ENCODE data around the gene FSTL5. TPM values are rescaled to one million over a fixed set of nuclear protein-coding genes. Genes with fewer than 3 reads are reported as not detected.

Gene FSTL5
- total RNA-seq, 2 experiments from 2014 or later: not detected

- ChIA-PET CTCF (no interaction called here), POLR2A (no interaction called here)
- no peak overlapping the region for H3K4me3 Mint-ChIP-seq
- no peaks in the 10 kb centered on the region for H3K36me3 Mint-ChIP-seq (ENCODE audit: low read depth)
- no peaks in the 10 kb centered on the region for H3K27me3 Mint-ChIP-seq
- DNase-seq: no peak
- H3K9me3 Mint-ChIP-seq: no peaks in the 10 kb centered on the region
- H3K27ac Mint-ChIP-seq: no peak overlapping the region
- H3K4me1 Mint-ChIP-seq: no peaks in the 10 kb centered on the region
These were observed 213.7 kb downstream of the FSTL5 start for GRCh38 chr4:161949946-161950725.

- DNase-seq: no peak
- no peaks in the 10 kb centered on the region for H3K4me1 Mint-ChIP-seq
- no peak overlapping the region for H3K27ac Mint-ChIP-seq
- ChIA-PET CTCF (no interaction called here), POLR2A (interaction anchor here (0.7 kb wide), 1 partner anchor 183 kb away, joined by 3 read pairs; no protein-coding TSS in a partner anchor)
- H3K9me3 Mint-ChIP-seq: no peaks in the 10 kb centered on the region
- H3K4me3 Mint-ChIP-seq: no peak overlapping the region
- H3K36me3 Mint-ChIP-seq (ENCODE audit: low read depth): no peaks in the 10 kb centered on the region
- H3K27me3 Mint-ChIP-seq: no peaks in the 10 kb centered on the region
These were observed 215.6 kb downstream of the FSTL5 start for GRCh38 chr4:161948026-161948770.

- Mint-ChIP-seq H3K36me3 (ENCODE audit: low read depth) (no peaks in the 10 kb centered on the region), H3K27ac (no peak overlapping the region), H3K27me3 (no peaks in the 10 kb centered on the region), H3K9me3 (no peaks in the 10 kb centered on the region), H3K4me3 (no peak overlapping the region), H3K4me1 (no peaks in the 10 kb centered on the region)
- ChIA-PET CTCF (no interaction called here), POLR2A (no interaction called here)
- DNase-seq: no peak
These were observed 226.2 kb downstream of the FSTL5 start for GRCh38 chr4:161937596-161937995.

GRCh38 chr4:161936625-161937550 is 226.9 kb downstream of the FSTL5 start:
- POLR2A ChIA-PET: no interaction called here
- Mint-ChIP-seq H3K4me3 (no peak overlapping the region), H3K4me1 (no peaks in the 10 kb centered on the region), H3K9me3 (no peaks in the 10 kb centered on the region), H3K36me3 (ENCODE audit: low read depth) (no peaks in the 10 kb centered on the region), H3K27me3 (no peaks in the 10 kb centered on the region), H3K27ac (no peak overlapping the region)
- CTCF ChIA-PET: no interaction called here
- no peak for DNase-seq

- POLR2A ChIA-PET: no interaction called here
- DNase-seq: no peak
- Mint-ChIP-seq H3K4me1 (no peaks in the 10 kb centered on the region), H3K27ac (no peak overlapping the region), H3K27me3 (no peaks in the 10 kb centered on the region), H3K36me3 (ENCODE audit: low read depth) (no peaks in the 10 kb centered on the region), H3K9me3 (no peaks in the 10 kb centered on the region), H3K4me3 (no peak overlapping the region)
- CTCF ChIA-PET: no interaction called here
These were observed 232.7 kb downstream of the FSTL5 start for GRCh38 chr4:161931089-161931488.

GRCh38 chr4:161929956-161930355 is 233.8 kb downstream of the FSTL5 start:
- H3K27ac Mint-ChIP-seq: no peak overlapping the region
- DNase-seq: no peak
- H3K4me3 Mint-ChIP-seq: no peak overlapping the region
- no peaks in the 10 kb centered on the region for H3K36me3 Mint-ChIP-seq (ENCODE audit: low read depth)
- H3K4me1 Mint-ChIP-seq: no peaks in the 10 kb centered on the region
- ChIA-PET POLR2A (no interaction called here), CTCF (no interaction called here)
- H3K27me3 Mint-ChIP-seq: no peaks in the 10 kb centered on the region
- H3K9me3 Mint-ChIP-seq: no peaks in the 10 kb centered on the region

GRCh38 chr4:161926033-161926828 is 237.6 kb downstream of the FSTL5 start:
- Mint-ChIP-seq H3K4me1 (no peaks in the 10 kb centered on the region), H3K27me3 (no peaks in the 10 kb centered on the region), H3K27ac (no peak overlapping the region), H3K36me3 (ENCODE audit: low read depth) (no peaks in the 10 kb centered on the region), H3K9me3 (no peaks in the 10 kb centered on the region), H3K4me3 (no peak overlapping the region)
- ChIA-PET POLR2A (no interaction called here), CTCF (no interaction called here)
- DNase-seq: no peak

GRCh38 chr4:161920304-161921052 is 243.3 kb downstream of the FSTL5 start:
- Mint-ChIP-seq H3K36me3 (ENCODE audit: low read depth) (no peaks in the 10 kb centered on the region), H3K9me3 (no peaks in the 10 kb centered on the region), H3K4me1 (no peaks in the 10 kb centered on the region), H3K27ac (no peak overlapping the region), H3K4me3 (no peak overlapping the region), H3K27me3 (no peaks in the 10 kb centered on the region)
- no peak for DNase-seq
- POLR2A ChIA-PET: no interaction called here
- CTCF ChIA-PET: no interaction called here

- H3K4me1 Mint-ChIP-seq: no peaks in the 10 kb centered on the region
- ChIA-PET POLR2A (no interaction called here), CTCF (no interaction called here)
- H3K27ac Mint-ChIP-seq: no peak overlapping the region
- DNase-seq: no peak
- no peaks in the 10 kb centered on the region for H3K36me3 Mint-ChIP-seq (ENCODE audit: low read depth)
- H3K27me3 Mint-ChIP-seq: no peaks in the 10 kb centered on the region
- H3K9me3 Mint-ChIP-seq: no peaks in the 10 kb centered on the region
- no peak overlapping the region for H3K4me3 Mint-ChIP-seq
These were observed 244.2 kb downstream of the FSTL5 start for GRCh38 chr4:161919442-161920220.

- Mint-ChIP-seq H3K27ac (no peak overlapping the region), H3K36me3 (ENCODE audit: low read depth) (no peaks in the 10 kb centered on the region), H3K9me3 (no peaks in the 10 kb centered on the region), H3K27me3 (no peaks in the 10 kb centered on the region), H3K4me1 (no peaks in the 10 kb centered on the region), H3K4me3 (no peak overlapping the region)
- ChIA-PET CTCF (no interaction called here), POLR2A (no interaction called here)
- no peak for DNase-seq
These were observed 247.8 kb downstream of the FSTL5 start for GRCh38 chr4:161916035-161916434.

GRCh38 chr4:161907590-161907955 is 256.2 kb downstream of the FSTL5 start:
- ChIA-PET POLR2A (no interaction called here), CTCF (no interaction called here)
- Mint-ChIP-seq H3K4me3 (no peak overlapping the region), H3K27me3 (no peaks in the 10 kb centered on the region), H3K4me1 (no peaks in the 10 kb centered on the region), H3K27ac (no peak overlapping the region), H3K9me3 (no peaks in the 10 kb centered on the region), H3K36me3 (ENCODE audit: low read depth) (no peaks in the 10 kb centered on the region)
- DNase-seq: no peak

Data from activated CD4-positive, alpha-beta T cell treated with anti-CD3 and anti-CD28 coated beads, Interleukin-2, amount 10 ng/mL, durations not matched to agents 7 days and 5 days (primary cell).